ENCODE data around the gene BBS12. TPM values are rescaled to one million over a fixed set of nuclear protein-coding genes. Genes with fewer than 3 reads are reported as not detected.

Gene BBS12
- total RNA-seq (9.9 TPM), polyA plus RNA-seq (ENCODE audit: insufficient read depth, low read depth, low replicate concordance) (8.3 TPM)
- long read RNA-seq, donor 1, partial matches to known transcripts: 0 of 4 reads
- long read RNA-seq, donor 1, other reads (novel, unspliced or antisense): 0 of 4 reads
- long read RNA-seq, donor 2, partial matches to known transcripts: 0 of 3 reads
- long read RNA-seq, donor 2, other reads (novel, unspliced or antisense): 0 of 3 reads
- long read RNA-seq, donor 3, transcript BBS12-201 (2 exons, 3,244 nt): major isoform, 9 of 9 reads
- long read RNA-seq, donor 3, partial matches to known transcripts: 0 of 9 reads
- long read RNA-seq, donor 3, other reads (novel, unspliced or antisense): 0 of 9 reads
- long read RNA-seq, donor 4, transcript BBS12-201 (2 exons, 3,244 nt): major isoform, 5 of 5 reads
- long read RNA-seq, donor 4, partial matches to known transcripts: 0 of 5 reads
- long read RNA-seq, donor 4, other reads (novel, unspliced or antisense): 0 of 5 reads
- long read RNA-seq, donor 5: 0 reads
- long read RNA-seq, donor 6, transcript BBS12-201 (2 exons, 3,244 nt): major isoform, 8 of 8 reads
- long read RNA-seq, donor 6, partial matches to known transcripts: 0 of 8 reads
- long read RNA-seq, donor 6, other reads (novel, unspliced or antisense): 0 of 8 reads
- long read RNA-seq, donor 7, transcript BBS12-201 (2 exons, 3,244 nt): major isoform, 19 of 22 reads
- long read RNA-seq, donor 7, partial matches to known transcripts: 0 of 22 reads
- long read RNA-seq, donor 7, other reads (novel, unspliced or antisense): 3 of 22 reads
- long read RNA-seq, donor 8, partial matches to known transcripts: 0 of 3 reads
- long read RNA-seq, donor 8, other reads (novel, unspliced or antisense): 0 of 3 reads
- long read RNA-seq, donor 9, partial matches to known transcripts: 0 of 2 reads
- long read RNA-seq, donor 9, other reads (novel, unspliced or antisense): 0 of 2 reads
- long read RNA-seq, donor 10, partial matches to known transcripts: 0 of 1 reads
- long read RNA-seq, donor 10, other reads (novel, unspliced or antisense): 0 of 1 reads

DNA sequence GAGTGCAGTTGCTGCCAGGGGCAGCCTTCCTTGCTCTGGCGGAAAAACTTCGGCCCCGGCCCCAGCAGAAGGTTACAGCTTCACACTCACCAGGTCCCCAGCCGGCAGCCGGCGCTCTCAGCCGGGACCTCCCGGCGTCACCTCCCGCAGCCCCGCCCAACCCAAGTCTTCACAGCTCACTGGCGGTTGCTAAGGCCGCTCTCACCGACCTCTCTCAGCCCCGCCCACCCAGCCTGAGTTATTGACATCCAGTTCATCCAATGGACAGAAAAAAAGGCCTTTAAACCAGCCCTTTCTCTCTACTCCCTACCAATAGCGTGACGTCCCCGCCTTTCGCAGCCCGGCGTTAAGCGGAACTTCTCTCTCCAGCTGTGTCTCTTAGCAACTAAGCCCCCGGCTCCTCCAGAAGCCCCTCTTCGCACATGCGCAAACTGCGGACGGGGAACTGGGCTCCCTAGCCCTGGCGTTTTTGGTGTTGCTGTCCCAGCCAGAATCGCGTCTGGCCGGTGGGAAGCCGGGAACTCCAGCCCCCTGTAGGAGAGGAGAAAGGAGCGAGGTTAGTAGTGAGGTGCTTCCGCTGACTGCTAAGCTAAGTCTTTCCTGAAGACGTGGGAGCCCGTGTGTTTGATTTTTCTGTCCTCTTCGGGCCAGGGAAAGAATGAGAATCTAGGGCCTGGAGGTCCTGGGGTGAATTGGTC lies at the start of gene BBS12:
TSS of gene BBS12 (plus strand) at position 376 of the 698 bp plus-strand sequence. CDS start 9,189 bp downstream, outside the sequence.
- Histone ChIP-seq H3K9ac (ENCODE audit: low read length in 3 of 3) (peak within 1 kb of the TSS; percentile 79 to 94 (median 94)), H3K27ac (ENCODE audit: low read depth in 2 of 2, low read length in 2 of 2) (peak within 1 kb of the TSS; percentile 93 to 96), H3K27me3 (ENCODE audit: control insufficient read depth, insufficient read depth, low read length) (no peaks in the 10 kb centered on the region), H3K36me3 (ENCODE audit: control insufficient read depth in 2 of 3, insufficient read depth in 3 of 3, low read length in 3 of 3) (no peaks in the 10 kb centered on the region), H3K9me3 (ENCODE audit: control insufficient read depth in 2 of 3, insufficient read depth in 1 of 3, low read length in 3 of 3) (peaks cover 0 to 6% (median 0%) of the 10 kb centered on the region in 3 donors), H3K4me3 (ENCODE audit: low read length in 3 of 3) (peak within 1 kb of the TSS; percentile 92 to 97 (median 93)), H3K4me1 (ENCODE audit: control insufficient read depth in 2 of 3, insufficient read depth in 2 of 3, low read depth in 1 of 3, low read length in 3 of 3) (peaks cover 0 to 3% (median 2%) of the 10 kb centered on the region in 3 donors)
- DNase-seq (peak; percentile 99 to 100 (median 100)), FAIRE-seq (peak; percentile 99)
- TF ChIP-seq, protein P1, sequence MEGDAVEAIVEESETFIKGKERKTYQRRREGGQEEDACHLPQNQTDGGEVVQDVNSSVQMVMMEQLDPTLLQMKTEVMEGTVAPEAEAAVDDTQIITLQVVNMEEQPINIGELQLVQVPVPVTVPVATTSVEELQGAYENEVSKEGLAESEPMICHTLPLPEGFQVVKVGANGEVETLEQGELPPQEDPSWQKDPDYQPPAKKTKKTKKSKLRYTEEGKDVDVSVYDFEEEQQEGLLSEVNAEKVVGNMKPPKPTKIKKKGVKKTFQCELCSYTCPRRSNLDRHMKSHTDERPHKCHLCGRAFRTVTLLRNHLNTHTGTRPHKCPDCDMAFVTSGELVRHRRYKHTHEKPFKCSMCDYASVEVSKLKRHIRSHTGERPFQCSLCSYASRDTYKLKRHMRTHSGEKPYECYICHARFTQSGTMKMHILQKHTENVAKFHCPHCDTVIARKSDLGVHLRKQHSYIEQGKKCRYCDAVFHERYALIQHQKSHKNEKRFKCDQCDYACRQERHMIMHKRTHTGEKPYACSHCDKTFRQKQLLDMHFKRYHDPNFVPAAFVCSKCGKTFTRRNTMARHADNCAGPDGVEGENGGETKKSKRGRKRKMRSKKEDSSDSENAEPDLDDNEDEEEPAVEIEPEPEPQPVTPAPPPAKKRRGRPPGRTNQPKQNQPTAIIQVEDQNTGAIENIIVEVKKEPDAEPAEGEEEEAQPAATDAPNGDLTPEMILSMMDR (IDR thresholded peaks at IDR 0.05; ENCODE audit: borderline replicate concordance, extremely low read depth, insufficient read depth): peak; percentile 45
- intact Hi-C loops (cut with DNase I): no loop called here

DNA sequence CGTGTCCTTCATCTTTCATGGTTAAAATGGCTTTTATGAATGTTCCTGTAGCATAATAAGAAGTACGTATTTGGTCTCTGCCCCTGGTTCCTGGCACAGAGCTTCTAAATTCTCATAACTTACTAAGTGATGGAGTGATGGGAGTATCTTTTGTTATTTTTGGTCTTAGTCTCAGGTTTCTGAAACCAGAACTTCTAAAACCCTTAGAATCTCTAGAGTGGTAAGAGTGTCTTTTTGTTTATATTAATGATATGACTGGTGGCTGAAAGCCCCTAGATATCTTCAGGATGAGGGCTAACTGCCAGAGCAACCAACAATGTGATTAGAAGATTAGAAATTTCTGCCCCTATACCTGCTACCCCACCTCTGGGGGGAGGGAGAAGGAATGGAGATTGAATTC lies 45.8 kb upstream of the BBS12 start:
- TF ChIP-seq, protein P1 (IDR thresholded peaks at IDR 0.05; ENCODE audit: borderline replicate concordance, extremely low read depth, insufficient read depth): no peak

DNA sequence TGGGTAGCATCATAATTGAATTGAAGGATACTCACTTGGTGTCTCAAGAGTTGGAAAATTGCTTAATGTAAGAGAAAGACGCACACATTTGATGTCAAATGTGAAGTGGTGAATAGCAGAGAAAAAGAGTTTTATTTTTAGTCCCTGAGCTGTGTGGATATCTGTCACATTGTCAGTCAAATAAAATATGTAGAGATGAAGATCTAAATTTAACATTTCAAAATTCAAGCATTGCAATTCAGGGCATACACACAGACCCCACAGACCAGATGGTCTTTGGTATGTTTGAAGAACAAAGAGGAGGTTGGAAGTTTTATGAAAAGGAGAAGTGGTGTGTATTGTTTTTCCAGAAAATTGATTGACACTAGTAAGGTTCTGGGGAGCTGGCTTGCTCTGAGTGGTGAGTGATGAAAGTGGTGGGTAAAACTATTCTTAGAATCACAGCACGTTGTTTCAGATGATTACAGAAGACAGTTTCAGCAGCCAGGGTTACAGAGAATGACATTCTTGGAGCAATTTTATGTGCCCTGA lies 44.9 kb upstream of the BBS12 start:
- Histone ChIP-seq H3K9me3 (ENCODE audit: control insufficient read depth in 2 of 3, insufficient read depth in 1 of 3, low read length in 3 of 3) (no peaks in the 10 kb centered on the region), H3K4me3 (ENCODE audit: low read length in 3 of 3) (no peak overlapping the region), H3K27me3 (ENCODE audit: control insufficient read depth, insufficient read depth, low read length) (no peaks in the 10 kb centered on the region), H3K27ac (ENCODE audit: low read depth in 2 of 2, low read length in 2 of 2) (no peak overlapping the region), H3K9ac (ENCODE audit: low read length in 3 of 3) (no peak overlapping the region), H3K4me1 (ENCODE audit: control insufficient read depth in 2 of 3, insufficient read depth in 2 of 3, low read depth in 1 of 3, low read length in 3 of 3) (no peaks in the 10 kb centered on the region), H3K36me3 (ENCODE audit: control insufficient read depth in 2 of 3, insufficient read depth in 3 of 3, low read length in 3 of 3) (no peaks in the 10 kb centered on the region)
- intact Hi-C loops (cut with DNase I): no loop called here
- no peak for DNase-seq
- TF ChIP-seq, protein P1 (IDR thresholded peaks at IDR 0.05; ENCODE audit: borderline replicate concordance, extremely low read depth, insufficient read depth): no peak
- no peak for FAIRE-seq

More for the DNA sequence above, 45.8 kb upstream of the BBS12 start:
- Histone ChIP-seq H3K27me3 (ENCODE audit: control insufficient read depth, insufficient read depth, low read length) (no peaks in the 10 kb centered on the region), H3K36me3 (ENCODE audit: control insufficient read depth in 2 of 3, insufficient read depth in 3 of 3, low read length in 3 of 3) (no peaks in the 10 kb centered on the region), H3K9me3 (ENCODE audit: control insufficient read depth in 2 of 3, insufficient read depth in 1 of 3, low read length in 3 of 3) (no peaks in the 10 kb centered on the region), H3K9ac (ENCODE audit: low read length in 3 of 3) (no peak overlapping the region), H3K4me1 (ENCODE audit: control insufficient read depth in 2 of 3, insufficient read depth in 2 of 3, low read depth in 1 of 3, low read length in 3 of 3) (no peaks in the 10 kb centered on the region), H3K27ac (ENCODE audit: low read depth in 2 of 2, low read length in 2 of 2) (no peak overlapping the region), H3K4me3 (ENCODE audit: low read length in 3 of 3) (no peak overlapping the region)
- DNase-seq (no peak), FAIRE-seq (no peak)
- intact Hi-C loops (cut with DNase I): no loop called here

Measured in kidney (tissue), 22 donors.